CD4-positive, alpha-beta T cell (primary cell): ENCODE results near the gene HIGD1A. TPM values are rescaled to one million over a fixed set of nuclear protein-coding genes. Genes with fewer than 3 reads are reported as not detected.

Experiments used
- ATAC-seq: fragments of 200-7000 bp; cut with Tn5 transposase; one replicate; pipeline ENCODE4 v1.10.0; 2022; ENCODE audit warnings: mild to moderate bottlenecking; ENCODE audit not compliant: poor library complexity
- CTCF ChIA-PET: fragments of 350-600 bp; sonication (Branson Sonifier 250); formaldehyde crosslinking; loops from one replicate; lab custom pipeline; 2021; ENCODE audit warnings: antibody characterized with exemption, inconsistent platforms; lab: Charles Lee
- POLR2A ChIA-PET: fragments of 350-600 bp; sonication (Branson Sonifier 250); formaldehyde crosslinking; loops from one replicate; lab custom pipeline; 2021; ENCODE audit warnings: antibody characterized with exemption, inconsistent platforms; lab: Charles Lee
- DNase-seq, 14 experiments: peaks; one replicate each; pipeline ENCODE4 v3.0.0-alpha.2; 2013 to 2020; ENCODE audit warnings: mixed read lengths in 2 of 14
- H3K27ac ChIP-seq, 2 donors: one replicate each; pipeline versions ENCODE4 v1.5.1 to v1.7.0; 2013; ENCODE audit warnings: low read length in 2 of 2, low read depth in 1 of 2, mild to moderate bottlenecking in 1 of 2
- H3K27me3 ChIP-seq, 2 experiments: 1 replicate in 1 of 2; 2 replicates in 1 of 2; pipeline versions ENCODE4 v1.6.1 to v1.7.0; 2013; ENCODE audit warnings: low read length in 2 of 2, control low read depth in 1 of 2, mild to moderate bottlenecking in 1 of 2, moderate library complexity in 1 of 2; ENCODE audit not compliant: insufficient read depth in 2 of 2, control insufficient read depth in 1 of 2
- H3K36me3 ChIP-seq: one replicate; pipeline ENCODE4 v1.6.1; 2013; ENCODE audit warnings: low read length, control low read depth; ENCODE audit not compliant: insufficient read depth
- H3K4me1 ChIP-seq: one replicate; pipeline ENCODE4 v1.6.1; 2013; ENCODE audit warnings: low read length, control low read depth; ENCODE audit not compliant: insufficient read depth
- H3K4me3 ChIP-seq: one replicate; pipeline ENCODE4 v1.5.1; 2013; ENCODE audit warnings: mild to moderate bottlenecking, low read length, moderate library complexity
- H3K9me3 ChIP-seq, 2 experiments: 1 replicate in 1 of 2; 2 replicates in 1 of 2; pipeline versions ENCODE4 v1.6.1 to v1.7.0; 2013; ENCODE audit warnings: low read length in 2 of 2, mild to moderate bottlenecking in 2 of 2, control low read depth in 1 of 2, moderate library complexity in 1 of 2; ENCODE audit not compliant: control insufficient read depth in 1 of 2, insufficient read depth in 1 of 2
- H3K27ac Mint-ChIP-seq: one replicate; pipeline ENCODE4 v1.8.0; 2020; ENCODE audit warnings: mixed read lengths
- H3K27me3 Mint-ChIP-seq: one replicate; pipeline ENCODE4 v1.8.0; 2021; ENCODE audit warnings: mixed read lengths
- H3K36me3 Mint-ChIP-seq: one replicate; pipeline ENCODE4 v1.8.0; 2021; ENCODE audit warnings: low read depth, mixed read lengths
- H3K4me1 Mint-ChIP-seq: one replicate; pipeline ENCODE4 v1.8.0; 2021; ENCODE audit warnings: low read depth, mixed read lengths
- H3K4me3 Mint-ChIP-seq: one replicate; pipeline ENCODE4 v1.8.0; 2020; ENCODE audit warnings: mild to moderate bottlenecking, mixed read lengths
- H3K9me3 Mint-ChIP-seq: one replicate; pipeline ENCODE4 v1.8.0; 2020; ENCODE audit warnings: mixed read lengths
- intact Hi-C, 2 experiments: fragments of 100-400 bp; cut with DNase I in 1 of 2; cut with micrococcal nuclease in 1 of 2; formaldehyde crosslinking; loops; one replicate each; pipeline versions ENCODE4 v1.15.1 to v1.9.0; 2023 to 2025; cut with DNase I, micrococcal nuclease
- total RNA-seq, 174 experiments: library from RNA in 2 of 174; stranded (reverse) in 2 of 174; gene quantifications; one replicate each; pipeline ENCODE4 v1.2.3 and lab custom pipeline; 2021 to 2026
- TF ChIP-seq, protein P1 (sequence below): fragments of 200-600 bp; IDR thresholded peaks from one replicate; pipeline ENCODE4 v1.8.0; 2022; ENCODE audit warnings: antibody characterized with exemption, mild to moderate bottlenecking

The HIGD1A gene
- total RNA-seq, 2 experiments from 2014 or later: 9.3 to 11.3 TPM

DNA sequence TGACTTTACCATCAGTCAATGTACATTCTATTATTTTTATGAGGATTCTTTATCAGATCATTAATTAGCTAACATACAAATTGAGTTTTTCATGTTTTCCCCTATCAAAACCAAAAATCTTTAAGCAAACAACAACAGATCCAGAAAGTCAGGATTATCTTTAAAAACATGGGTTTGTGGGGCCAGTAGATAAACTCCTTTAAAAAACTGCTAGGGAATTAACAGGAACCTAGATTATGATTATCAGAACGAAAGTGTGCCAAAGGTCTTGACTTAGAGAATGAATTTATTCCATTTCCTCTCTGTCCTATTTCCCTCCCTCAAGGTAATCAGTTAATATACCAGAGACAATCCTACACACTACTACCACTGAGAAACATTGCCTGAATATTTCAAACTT, 18.1 kb downstream of the HIGD1A start:
- no peaks in the 10 kb centered on the region for H3K27me3 ChIP-seq
- H3K27me3 Mint-ChIP-seq: no peaks in the 10 kb centered on the region
- peaks cover 25% of the 10 kb centered on the region for H3K36me3 ChIP-seq
- H3K4me1 ChIP-seq: no peaks in the 10 kb centered on the region
- no peak overlapping the region for H3K27ac Mint-ChIP-seq
- ATAC-seq: no peak
- ChIA-PET POLR2A (no interaction called here), CTCF (interaction anchor here (0.8 to 1.2 kb wide), 2 partner anchors 53 to 95 kb away, joined by 3 to 4 read pairs; no protein-coding TSS in a partner anchor)
- no peaks in the 10 kb centered on the region for H3K9me3 Mint-ChIP-seq
- H3K36me3 Mint-ChIP-seq: peaks cover 53% of the 10 kb centered on the region
- no peak overlapping the region for H3K4me3 ChIP-seq
- intact Hi-C loops: no loop called here
- no peak overlapping the region for H3K4me3 Mint-ChIP-seq
- peaks cover 10% of the 10 kb centered on the region for H3K4me1 Mint-ChIP-seq
- TF ChIP-seq, protein P1, sequence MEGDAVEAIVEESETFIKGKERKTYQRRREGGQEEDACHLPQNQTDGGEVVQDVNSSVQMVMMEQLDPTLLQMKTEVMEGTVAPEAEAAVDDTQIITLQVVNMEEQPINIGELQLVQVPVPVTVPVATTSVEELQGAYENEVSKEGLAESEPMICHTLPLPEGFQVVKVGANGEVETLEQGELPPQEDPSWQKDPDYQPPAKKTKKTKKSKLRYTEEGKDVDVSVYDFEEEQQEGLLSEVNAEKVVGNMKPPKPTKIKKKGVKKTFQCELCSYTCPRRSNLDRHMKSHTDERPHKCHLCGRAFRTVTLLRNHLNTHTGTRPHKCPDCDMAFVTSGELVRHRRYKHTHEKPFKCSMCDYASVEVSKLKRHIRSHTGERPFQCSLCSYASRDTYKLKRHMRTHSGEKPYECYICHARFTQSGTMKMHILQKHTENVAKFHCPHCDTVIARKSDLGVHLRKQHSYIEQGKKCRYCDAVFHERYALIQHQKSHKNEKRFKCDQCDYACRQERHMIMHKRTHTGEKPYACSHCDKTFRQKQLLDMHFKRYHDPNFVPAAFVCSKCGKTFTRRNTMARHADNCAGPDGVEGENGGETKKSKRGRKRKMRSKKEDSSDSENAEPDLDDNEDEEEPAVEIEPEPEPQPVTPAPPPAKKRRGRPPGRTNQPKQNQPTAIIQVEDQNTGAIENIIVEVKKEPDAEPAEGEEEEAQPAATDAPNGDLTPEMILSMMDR: no peak
- H3K27ac ChIP-seq: no peak overlapping the region
- no peak for DNase-seq
- no peaks in the 10 kb centered on the region for H3K9me3 ChIP-seq

DNA sequence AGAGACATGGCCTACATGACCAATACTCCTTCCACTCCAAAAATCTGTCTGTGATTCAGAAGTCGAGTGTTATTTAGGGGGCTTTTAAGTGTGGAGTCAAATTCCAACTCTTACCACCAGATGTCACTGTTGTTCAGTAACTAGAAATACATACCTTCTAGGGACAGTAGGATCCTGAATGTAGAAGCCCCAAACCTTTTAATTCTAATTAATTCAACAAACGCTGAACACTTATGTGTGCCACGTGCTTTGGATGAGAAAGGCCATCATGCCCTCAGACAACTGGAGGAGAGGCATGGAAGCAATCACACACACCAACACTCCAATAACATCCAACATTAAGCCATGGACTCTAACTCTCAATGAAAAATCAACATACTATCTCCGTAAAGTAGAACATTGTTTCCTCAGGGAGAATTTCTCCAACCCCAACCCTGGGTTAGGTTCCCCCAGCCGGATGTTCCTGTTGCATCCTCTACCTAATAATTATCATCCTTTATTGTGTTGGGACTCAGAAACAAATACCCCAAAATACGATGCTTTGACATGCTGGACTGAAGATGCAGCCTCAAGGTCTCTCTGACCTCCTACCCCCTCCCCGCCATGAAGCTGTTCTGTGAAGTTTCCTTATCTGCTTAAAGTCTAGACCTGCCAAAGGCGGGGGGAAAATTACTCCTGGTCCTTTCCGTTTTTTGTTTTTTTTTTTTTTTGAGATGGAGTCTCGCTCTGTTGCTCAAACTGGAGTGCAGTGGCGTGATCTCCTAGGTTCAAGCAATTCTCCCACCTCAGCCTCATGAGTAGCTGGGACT, 23.2 kb downstream of the HIGD1A start:
- Mint-ChIP-seq H3K27me3 (no peaks in the 10 kb centered on the region), H3K36me3 (peaks cover 27% of the 10 kb centered on the region), H3K4me1 (peaks cover 6% of the 10 kb centered on the region), H3K27ac (no peak overlapping the region), H3K9me3 (no peaks in the 10 kb centered on the region), H3K4me3 (no peak overlapping the region)
- no peaks in the 10 kb centered on the region for H3K9me3 ChIP-seq
- H3K4me1 ChIP-seq: no peaks in the 10 kb centered on the region
- TF ChIP-seq, protein P1: peak; percentile 84
- no peak overlapping the region for H3K27ac ChIP-seq
- H3K36me3 ChIP-seq: peaks cover 17% of the 10 kb centered on the region
- ATAC-seq (peak; percentile 86), DNase-seq (peak in 5 of 14 experiments; percentile 17 to 86 (median 66))
- POLR2A ChIA-PET: no interaction called here
- H3K4me3 ChIP-seq: no peak overlapping the region
- intact Hi-C loops: loop anchor here (1.0 to 5.0 kb wide), 6 partner anchors 22 to 306 kb away; no protein-coding TSS in a partner anchor
- H3K27me3 ChIP-seq: no peaks in the 10 kb centered on the region
- CTCF ChIA-PET: interaction anchor here (0.6 to 0.9 kb wide), 2 partner anchors 14 to 58 kb away, joined by 3 to 4 read pairs; no protein-coding TSS in a partner anchor

DNA sequence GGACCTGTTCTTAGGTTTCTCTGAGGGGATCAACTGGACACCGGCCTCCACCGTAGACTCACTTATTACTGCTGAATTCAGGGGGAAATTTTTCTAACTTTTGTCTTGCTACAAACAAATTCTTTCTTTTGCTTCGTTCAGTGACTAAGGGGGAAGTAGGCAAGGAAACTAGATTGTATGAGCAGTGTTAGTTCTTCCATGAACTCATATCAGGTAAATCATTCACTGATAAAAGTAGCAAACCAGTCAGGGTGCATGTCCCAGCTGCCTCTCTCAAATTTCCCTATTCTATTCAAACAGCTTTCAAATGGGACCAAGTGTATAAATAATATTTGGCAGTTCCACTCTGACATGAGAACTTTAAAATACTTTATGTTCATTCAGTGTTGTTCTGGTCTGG, 23.9 kb downstream of the HIGD1A start:
- H3K4me3 Mint-ChIP-seq: no peak overlapping the region
- no peak overlapping the region for H3K4me3 ChIP-seq
- no peaks in the 10 kb centered on the region for H3K4me1 ChIP-seq
- no peaks in the 10 kb centered on the region for H3K27me3 ChIP-seq
- H3K4me1 Mint-ChIP-seq: peaks cover 6% of the 10 kb centered on the region
- intact Hi-C loops: loop anchor here (1.0 to 5.0 kb wide), 6 partner anchors 22 to 307 kb away; no protein-coding TSS in a partner anchor
- ATAC-seq: no peak
- DNase-seq: no peak
- no peak overlapping the region for H3K27ac ChIP-seq
- H3K36me3 Mint-ChIP-seq: peaks cover 20% of the 10 kb centered on the region
- no peaks in the 10 kb centered on the region for H3K27me3 Mint-ChIP-seq
- no peak overlapping the region for H3K27ac Mint-ChIP-seq
- no peaks in the 10 kb centered on the region for H3K9me3 Mint-ChIP-seq
- H3K36me3 ChIP-seq: peaks cover 11% of the 10 kb centered on the region
- no peaks in the 10 kb centered on the region for H3K9me3 ChIP-seq
- TF ChIP-seq, protein P1: no peak
- ChIA-PET POLR2A (interaction anchor here (0.7 to 0.9 kb wide), 2 partner anchors 93 to 609 kb away, joined by 3 read pairs; no protein-coding TSS in a partner anchor), CTCF (interaction anchor here (0.7 to 2.4 kb wide), 3 partner anchors 14 to 101 kb away, joined by 3 to 12 read pairs (median 4); no protein-coding TSS in a partner anchor)
